Gastrocnemius medialis (tissue), 4 donors: ENCODE results near the gene ACYP1.

ENCODE experiments used
- CTCF ChIP-seq, 5 experiments: fragments of 450-650 bp in 3 of 5; fragments of 200-600 bp in 2 of 5; sonication (generic) in 2 of 5; IDR thresholded peaks in 4 of 5; conservative IDR thresholded peaks in 1 of 5; 1 replicate in 4 of 5; 2 replicates in 1 of 5; pipeline ENCODE4 v1.5.1; 2016 to 2019; ENCODE audit warnings: antibody characterized with exemption in 5 of 5, mild to moderate bottlenecking in 3 of 5, moderate library complexity in 3 of 5
- POLR2A ChIP-seq, 2 donors: fragments of 450-650 bp; IDR thresholded peaks; one replicate each; pipeline ENCODE4 v1.6.1; 2017; ENCODE audit warnings: antibody characterized with exemption in 2 of 2, mild to moderate bottlenecking in 2 of 2, moderate library complexity in 2 of 2

GRCh38 chr14:75018694-75019093 lies 45.1 kb downstream of the ACYP1 start:
- TF ChIP-seq CTCF (IDR thresholded peaks at IDR 0.05 in 4 of 5, conservative IDR thresholded peaks at IDR 0.05 in 1 of 5) (no peak), POLR2A (IDR thresholded peaks at IDR 0.05) (no peak)
